AG04449 (cell line): ENCODE measurements around the gene PYCARD.

Source experiments
- CTCF ChIA-PET: fragments of 350-600 bp; formaldehyde crosslinking; extraction: SDS; loops from one replicate; lab custom pipeline; 2021; ENCODE audit warnings: antibody characterized with exemption; lab: Yijun Ruan, JAX
- POLR2A ChIA-PET: fragments of 400-600, 350-600 bp; formaldehyde crosslinking; extraction: SDS; loops from one replicate; lab custom pipeline; 2020; ENCODE audit warnings: antibody characterized with exemption, inconsistent platforms; lab: Yijun Ruan, JAX
- DNase-seq: peaks from one replicate; pipeline ENCODE4 v3.0.0-alpha.2; 2010; ENCODE audit warnings: low read depth, low spot score
- H3K4me3 ChIP-seq: 2 replicates; pipeline ENCODE4 v1.5.1; 2011; ENCODE audit warnings: low read depth, mild to moderate bottlenecking, control low read depth, low read length
- CTCF ChIP-seq: IDR thresholded peaks from one replicate; pipeline ENCODE4 v1.5.1; 2011; ENCODE audit warnings: mild to moderate bottlenecking, moderate library complexity, low read length, control low read depth, inconsistent platforms; ENCODE audit not compliant: insufficient read depth; ENCODE audit errors: missing control alignments

The PYCARD gene

GRCh38 chr16:31243734-31244670 lies 41.4 kb upstream of the PYCARD start:
- CTCF ChIA-PET: no interaction called here
- POLR2A ChIA-PET: no interaction called here
- no peak for TF ChIP-seq CTCF
- DNase-seq: no peak
- H3K4me3 ChIP-seq: no peak overlapping the region

GRCh38 chr16:31242206-31242605 lies 39.6 kb upstream of the PYCARD start:
- no peak overlapping the region for H3K4me3 ChIP-seq
- DNase-seq: no peak
- no peak for TF ChIP-seq CTCF
- ChIA-PET CTCF (no interaction called here), POLR2A (no interaction called here)

- CTCF ChIA-PET: no interaction called here
Observed at GRCh38 chr16:31238041-31238440, 35.5 kb upstream of the PYCARD start.

GRCh38 chr16:31229501-31229900 lies 26.9 kb upstream of the PYCARD start:
- H3K4me3 ChIP-seq: no peak overlapping the region
- TF ChIP-seq CTCF: no peak
- POLR2A ChIA-PET: no interaction called here
- CTCF ChIA-PET: no interaction called here
- no peak for DNase-seq

More at GRCh38 chr16:31238041-31238440, 35.5 kb upstream of the PYCARD start:
- POLR2A ChIA-PET: no interaction called here
- DNase-seq: no peak
- TF ChIP-seq CTCF: no peak
- no peak overlapping the region for H3K4me3 ChIP-seq

GRCh38 chr16:31228206-31228605 lies 25.6 kb upstream of the PYCARD start:
- TF ChIP-seq CTCF: no peak
- no peak overlapping the region for H3K4me3 ChIP-seq
- POLR2A ChIA-PET: interaction anchor here (0.5 kb wide), 1 partner anchor 48 kb away, joined by 4 read pairs; no protein-coding TSS in a partner anchor
- no peak for DNase-seq
- CTCF ChIA-PET: no interaction called here

- POLR2A ChIA-PET: no interaction called here
- CTCF ChIA-PET: no interaction called here
Observed at GRCh38 chr16:31225193-31225592, 22.6 kb upstream of the PYCARD start.

More at GRCh38 chr16:31225193-31225592, 22.6 kb upstream of the PYCARD start:
- H3K4me3 ChIP-seq: no peak overlapping the region
- DNase-seq: no peak
- no peak for TF ChIP-seq CTCF
